GM21447 (cell line): ENCODE data around the gene PRPF40A.
A peak's percentile ranks its signal among the peaks of the same experiment; 100 is the strongest.

Experiments used
- ATAC-seq: cut with Tn5 transposase; IDR thresholded peaks from one replicate; pipeline ENCODE4 v1.9.1; 2021; ENCODE audit not compliant: unreplicated experiment

The PRPF40A gene

GRCh38 chr2:152718076-152718908 is 1.0 kb upstream of the PRPF40A start, which contains the start of gene ARL6IP6:
TSS of gene ARL6IP6 (plus strand) at chr2:152718620. CDS start at chr2:152718625, 5 bp downstream.
- ATAC-seq = peak; percentile 72

GRCh38 chr2:152716805-152717227 is 445 bp downstream of the PRPF40A start:
- ATAC-seq = peak; percentile 2

GRCh38 chr2:152715854-152716428 is 1.3 kb downstream of the PRPF40A start:
- no peak for ATAC-seq

- no peak for ATAC-seq
These were observed 2.1 kb downstream of the PRPF40A start for GRCh38 chr2:152715112-152715511.

GRCh38 chr2:152710713-152711112 is 6.5 kb downstream of the PRPF40A start:
- no peak for ATAC-seq

GRCh38 chr2:152708742-152709141 is 8.5 kb downstream of the PRPF40A start:
- no peak for ATAC-seq

- no peak for ATAC-seq
These were observed 10.7 kb downstream of the PRPF40A start for GRCh38 chr2:152706477-152707021.

- ATAC-seq = no peak
These were observed 16.1 kb downstream of the PRPF40A start for GRCh38 chr2:152701198-152701597.

- ATAC-seq = no peak
These were observed 20.8 kb downstream of the PRPF40A start for GRCh38 chr2:152696476-152696875.

GRCh38 chr2:152695763-152696162 is 21.5 kb downstream of the PRPF40A start:
- no peak for ATAC-seq

- ATAC-seq = peak; percentile 55
These were observed 23.1 kb downstream of the PRPF40A start for GRCh38 chr2:152694161-152694661.

- peak; percentile 88 for ATAC-seq
These were observed 24.2 kb downstream of the PRPF40A start for GRCh38 chr2:152693033-152693432.

GRCh38 chr2:152686321-152686720 is 30.9 kb downstream of the PRPF40A start:
- ATAC-seq = no peak

GRCh38 chr2:152683400-152683799 is 33.9 kb downstream of the PRPF40A start:
- ATAC-seq = no peak

- no peak for ATAC-seq
These were observed 34.6 kb downstream of the PRPF40A start for GRCh38 chr2:152682663-152683062.

GRCh38 chr2:152678808-152679207 is 38.5 kb downstream of the PRPF40A start:
- no peak for ATAC-seq

GRCh38 chr2:152676461-152676860 is 40.8 kb downstream of the PRPF40A start:
- ATAC-seq = no peak

GRCh38 chr2:152674334-152674733 is 42.9 kb downstream of the PRPF40A start:
- ATAC-seq = no peak

GRCh38 chr2:152664725-152665124 is 52.5 kb downstream of the PRPF40A start:
- ATAC-seq = no peak

GRCh38 chr2:152661076-152661475 is 56.2 kb downstream of the PRPF40A start:
- no peak for ATAC-seq

- ATAC-seq = no peak
These were observed 59.0 kb downstream of the PRPF40A start for GRCh38 chr2:152658221-152658620.

- peak; percentile 70 for ATAC-seq
These were observed 60.2 kb downstream of the PRPF40A start for GRCh38 chr2:152657043-152657442.
